Kidney glomerular epithelial cell (primary cell): ENCODE measurements around the gene ZNF215.
"Not testable (repeated sequence)": the region's sequence is repeated elsewhere in the genome, so short reads cannot be mapped to it uniquely, and the experiment has no call there.

Experiments
- DNase-seq: peaks from one replicate; lab custom pipeline; 2025; lab: John Stamatoyannopoulos, UW

ZNF215 gene

GRCh38 chr11:6941970-6942369 lies 15.7 kb downstream of the ZNF215 start:
- DNase-seq: no peak

- DNase-seq: no peak
Measured at GRCh38 chr11:6943131-6943530, 16.9 kb downstream of the ZNF215 start.

- DNase-seq: not testable (repeated sequence)
Measured at GRCh38 chr11:6954248-6954647, 28.0 kb downstream of the ZNF215 start.

- DNase-seq: no peak
Measured at GRCh38 chr11:6962141-6962540, 35.9 kb downstream of the ZNF215 start.

GRCh38 chr11:6962673-6963072 lies 36.4 kb downstream of the ZNF215 start:
- no peak for DNase-seq

- DNase-seq: no peak
Measured at GRCh38 chr11:6968816-6969215, 42.6 kb downstream of the ZNF215 start.

- DNase-seq: not testable (repeated sequence)
Measured at GRCh38 chr11:6969854-6970253, 43.6 kb downstream of the ZNF215 start.

- no peak for DNase-seq
Measured at GRCh38 chr11:6979365-6979764, 53.1 kb downstream of the ZNF215 start.

- no peak for DNase-seq
Measured at GRCh38 chr11:6986487-6986886, 60.3 kb downstream of the ZNF215 start.

GRCh38 chr11:6988506-6988905 lies 62.3 kb downstream of the ZNF215 start:
- DNase-seq: no peak

- DNase-seq: no peak
Measured at GRCh38 chr11:6991227-6991626, 65.0 kb downstream of the ZNF215 start.

- no peak for DNase-seq
Measured at GRCh38 chr11:6992026-6992425, 65.8 kb downstream of the ZNF215 start.

- DNase-seq: peak; percentile 3
Measured at GRCh38 chr11:6992457-6993417, 66.5 kb downstream of the ZNF215 start.

GRCh38 chr11:6995703-6996102 lies 69.5 kb downstream of the ZNF215 start:
- DNase-seq: no peak

GRCh38 chr11:7004482-7004881 lies 78.3 kb downstream of the ZNF215 start:
- DNase-seq: no peak
